ENCODE data around the gene USP54. TPM values are rescaled to one million over a fixed set of nuclear protein-coding genes. Genes with fewer than 3 reads are reported as not detected.

USP54 gene
- total and polyA plus RNA-seq, 2 donors (not counting 1 experiment from before 2014, with no cell fraction given) = 2.3 to 12.9 TPM

GRCh38 chr10:73585327-73585726 is 5.8 kb downstream of the USP54 start:
- H3K4me1 ChIP-seq (ENCODE audit: control insufficient read depth in 2 of 2, insufficient read depth in 2 of 2, low read length in 2 of 2) = no peaks in the 10 kb centered on the region
- H3K9me3 ChIP-seq (ENCODE audit: control extremely low read depth in 1 of 3, control insufficient read depth in 2 of 3, insufficient read depth in 1 of 3, low read length in 2 of 3) = peaks cover 0 to 2% (median 0%) of the 10 kb centered on the region in 3 donors
- no peak overlapping the region for H3K4me2 ChIP-seq (replicated peaks; ENCODE audit: low read depth, low read length, poor library complexity, severe bottlenecking)
- H3K9me3 Mint-ChIP-seq (ENCODE audit: insufficient read depth) = no peaks in the 10 kb centered on the region
- no peak overlapping the region for H2AFZ ChIP-seq (ENCODE audit: insufficient read depth, low read depth, low read length, poor library complexity, severe bottlenecking)
- no peaks in the 10 kb centered on the region for H3K79me2 ChIP-seq (ENCODE audit: control insufficient read depth, insufficient read depth, low read length)
- no peak overlapping the region for H3K9ac ChIP-seq (ENCODE audit: low read length)
- H3K27me3 ChIP-seq (replicated peaks in 1 of 4; ENCODE audit: control extremely low read depth in 1 of 4, control insufficient read depth in 3 of 4, insufficient read depth in 4 of 4, low read length in 3 of 4) = no peaks in the 10 kb centered on the region
- intact Hi-C loops (cut with micrococcal nuclease) = no loop called here
- ChIA-PET POLR2A (no interaction called here), CTCF (no interaction called here)
- TF ChIP-seq CTCF (IDR thresholded peaks at IDR 0.05) = no peak
- TF ChIP-seq EZH2 (IDR thresholded peaks at IDR 0.05; ENCODE audit: borderline replicate concordance, insufficient read depth, low read depth, low read length, poor library complexity, severe bottlenecking) = no peak
- no peaks in the 10 kb centered on the region for H4K20me1 ChIP-seq (ENCODE audit: control insufficient read depth, insufficient read depth, low read length, poor library complexity, severe bottlenecking)
- ATAC-seq (ENCODE audit: low read depth) = no peak
- no peak overlapping the region for H3K4me3 ChIP-seq (ENCODE audit: control extremely low read depth in 1 of 5, extremely low read depth in 1 of 5, insufficient read depth in 1 of 5, low read depth in 2 of 5, low read length in 4 of 5)
- no peak overlapping the region for H3K27ac ChIP-seq (ENCODE audit: low read length in 2 of 2)
- no peak overlapping the region for H3K27ac Mint-ChIP-seq
- DNase-seq = no peak
- H3K36me3 ChIP-seq (replicated peaks in 1 of 2; ENCODE audit: control extremely low read depth in 1 of 2, control insufficient read depth in 1 of 2, extremely low read depth in 1 of 2, insufficient read depth in 2 of 2, low read length in 1 of 2) = no peaks in the 10 kb centered on the region
- no CpG with 5 or more reads among the region's 3 CpGs for WGBS (ENCODE audit: insufficient coverage)
- H3K4me1 Mint-ChIP-seq = no peaks in the 10 kb centered on the region
- no peaks in the 10 kb centered on the region for H3K27me3 Mint-ChIP-seq
- no peak overlapping the region for H3K4me3 Mint-ChIP-seq

- Histone ChIP-seq H3K27me3 (replicated peaks in 1 of 4; ENCODE audit: control extremely low read depth in 1 of 4, control insufficient read depth in 3 of 4, insufficient read depth in 4 of 4, low read length in 3 of 4) (no peaks in the 10 kb centered on the region), H3K4me2 (replicated peaks; ENCODE audit: low read depth, low read length, poor library complexity, severe bottlenecking) (no peak overlapping the region), H3K4me1 (ENCODE audit: control insufficient read depth in 2 of 2, insufficient read depth in 2 of 2, low read length in 2 of 2) (no peaks in the 10 kb centered on the region), H3K9ac (ENCODE audit: low read length) (no peak overlapping the region), H4K20me1 (ENCODE audit: control insufficient read depth, insufficient read depth, low read length, poor library complexity, severe bottlenecking) (no peaks in the 10 kb centered on the region), H3K36me3 (replicated peaks in 1 of 2; ENCODE audit: control extremely low read depth in 1 of 2, control insufficient read depth in 1 of 2, extremely low read depth in 1 of 2, insufficient read depth in 2 of 2, low read length in 1 of 2) (no peaks in the 10 kb centered on the region), H3K79me2 (ENCODE audit: control insufficient read depth, insufficient read depth, low read length) (no peaks in the 10 kb centered on the region), H3K9me3 (ENCODE audit: control extremely low read depth in 1 of 3, control insufficient read depth in 2 of 3, insufficient read depth in 1 of 3, low read length in 2 of 3) (peaks cover 0 to 2% (median 0%) of the 10 kb centered on the region in 3 donors), H3K4me3 (ENCODE audit: control extremely low read depth in 1 of 5, extremely low read depth in 1 of 5, insufficient read depth in 1 of 5, low read depth in 2 of 5, low read length in 4 of 5) (no peak overlapping the region), H2AFZ (ENCODE audit: insufficient read depth, low read depth, low read length, poor library complexity, severe bottlenecking) (no peak overlapping the region), H3K27ac (ENCODE audit: low read length in 2 of 2) (no peak overlapping the region)
- Mint-ChIP-seq H3K9me3 (ENCODE audit: insufficient read depth) (no peaks in the 10 kb centered on the region), H3K27ac (no peak overlapping the region), H3K27me3 (no peaks in the 10 kb centered on the region), H3K4me1 (no peaks in the 10 kb centered on the region), H3K4me3 (no peak overlapping the region)
- no CpG with 5 or more reads among the region's 2 CpGs for WGBS (ENCODE audit: insufficient coverage)
- CTCF ChIA-PET = no interaction called here
- ATAC-seq (ENCODE audit: low read depth) = no peak
- intact Hi-C loops (cut with micrococcal nuclease) = no loop called here
- POLR2A ChIA-PET = no interaction called here
- no peak for TF ChIP-seq CTCF (IDR thresholded peaks at IDR 0.05)
- TF ChIP-seq EZH2 (IDR thresholded peaks at IDR 0.05; ENCODE audit: borderline replicate concordance, insufficient read depth, low read depth, low read length, poor library complexity, severe bottlenecking) = no peak
- no peak for DNase-seq
These were observed 6.4 kb downstream of the USP54 start for GRCh38 chr10:73584737-73585136.

Data from B cell (primary cell).